HL-60/S4 treated with retinoic acid at 250 ng/mL for 4 days and 3 days (cell line): Measurements from ENCODE around the gene SMIM3.
"Not testable (repeated sequence)": the region's sequence is repeated elsewhere in the genome, so short reads cannot be mapped to it uniquely, and the experiment has no call there.

Source experiments
- in situ Hi-C: fragments of 300-500 bp; cut with MboI; formaldehyde crosslinking; loops from 2 replicates; pipeline ENCODE4 v1.7.0; 2022; ENCODE audit warnings: low sequenced_read_pairs

The SMIM3 gene

DNA sequence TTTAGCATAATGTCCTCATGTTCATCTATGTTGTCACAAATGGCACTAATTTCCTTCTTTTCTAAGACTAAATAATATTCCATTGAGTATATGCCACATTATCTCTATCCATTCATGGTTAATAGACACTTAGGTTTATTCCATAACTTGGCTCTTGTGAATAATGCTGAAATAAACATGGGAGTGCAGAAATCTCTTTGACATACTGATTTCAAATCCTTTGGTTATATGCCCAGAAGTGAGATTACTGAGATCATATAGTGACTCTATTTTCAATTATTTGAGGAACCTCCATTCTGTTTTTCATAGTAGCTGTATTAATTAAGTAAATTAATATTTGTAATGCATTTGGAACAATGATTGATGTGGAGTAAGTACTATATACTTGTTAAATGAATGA lies 13.0 kb downstream of the SMIM3 start:
- in situ Hi-C loops: no loop called here

DNA sequence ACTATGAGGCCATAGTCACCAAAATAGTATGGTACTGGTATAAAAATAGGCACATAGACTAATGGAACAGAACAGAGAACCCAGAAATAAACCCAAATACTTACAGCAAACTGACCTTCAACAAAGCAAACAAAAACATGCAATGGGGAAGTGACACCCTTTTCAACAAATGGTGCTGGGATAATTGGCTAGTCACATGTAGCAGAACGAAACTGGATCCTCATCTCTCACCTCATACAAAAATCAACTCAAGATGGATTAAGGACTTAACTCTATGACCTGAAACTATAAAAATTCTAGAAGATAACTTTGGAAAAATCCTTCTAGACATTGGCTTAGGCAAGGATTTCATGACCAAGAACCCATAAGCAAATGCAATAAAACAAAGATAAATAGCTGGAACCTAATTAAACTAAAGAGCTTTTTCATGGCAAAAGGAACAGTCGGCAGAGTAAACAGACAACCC lies 14.9 kb downstream of the SMIM3 start:
- in situ Hi-C loops: not testable (repeated sequence)

DNA sequence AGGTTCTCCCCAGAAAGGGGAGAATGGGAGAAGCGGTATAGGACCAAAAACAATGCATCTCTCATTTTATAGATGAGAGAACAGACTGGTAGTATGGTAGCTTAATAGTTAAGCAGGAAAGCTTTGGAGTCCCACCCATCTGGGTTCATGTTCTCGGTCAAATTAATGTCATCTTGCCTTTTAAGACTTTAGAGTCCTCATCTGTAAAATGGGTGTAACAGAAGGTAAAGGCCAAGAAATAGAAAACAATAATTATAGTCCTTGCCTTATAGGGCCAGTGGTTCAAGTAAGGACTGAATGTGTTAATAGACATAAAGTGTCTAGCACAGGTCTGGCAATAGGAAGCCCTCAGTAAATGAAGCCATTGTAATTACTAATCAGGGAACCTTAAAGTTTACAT lies 16.4 kb downstream of the SMIM3 start:
- in situ Hi-C loops: no loop called here

DNA sequence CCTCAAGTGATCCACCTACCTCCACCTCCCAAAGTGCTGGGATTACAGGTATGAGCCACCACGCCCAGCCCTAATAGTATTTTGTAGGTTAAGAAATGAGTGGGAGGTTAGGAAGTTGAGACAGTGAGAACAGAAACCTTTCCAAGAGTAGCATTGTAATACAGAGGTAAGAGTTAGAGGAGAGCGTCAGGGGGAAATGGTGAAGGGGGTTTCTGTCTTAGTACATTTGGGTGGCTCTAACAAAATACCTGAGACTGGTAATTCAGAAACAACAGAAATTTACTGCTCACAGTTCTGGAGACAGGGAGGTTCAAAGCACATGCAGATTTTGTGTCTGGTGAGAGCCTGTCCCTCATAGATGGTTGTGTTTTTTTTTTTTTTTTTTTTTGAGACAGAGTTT lies 18.8 kb downstream of the SMIM3 start:
- in situ Hi-C loops: no loop called here

DNA sequence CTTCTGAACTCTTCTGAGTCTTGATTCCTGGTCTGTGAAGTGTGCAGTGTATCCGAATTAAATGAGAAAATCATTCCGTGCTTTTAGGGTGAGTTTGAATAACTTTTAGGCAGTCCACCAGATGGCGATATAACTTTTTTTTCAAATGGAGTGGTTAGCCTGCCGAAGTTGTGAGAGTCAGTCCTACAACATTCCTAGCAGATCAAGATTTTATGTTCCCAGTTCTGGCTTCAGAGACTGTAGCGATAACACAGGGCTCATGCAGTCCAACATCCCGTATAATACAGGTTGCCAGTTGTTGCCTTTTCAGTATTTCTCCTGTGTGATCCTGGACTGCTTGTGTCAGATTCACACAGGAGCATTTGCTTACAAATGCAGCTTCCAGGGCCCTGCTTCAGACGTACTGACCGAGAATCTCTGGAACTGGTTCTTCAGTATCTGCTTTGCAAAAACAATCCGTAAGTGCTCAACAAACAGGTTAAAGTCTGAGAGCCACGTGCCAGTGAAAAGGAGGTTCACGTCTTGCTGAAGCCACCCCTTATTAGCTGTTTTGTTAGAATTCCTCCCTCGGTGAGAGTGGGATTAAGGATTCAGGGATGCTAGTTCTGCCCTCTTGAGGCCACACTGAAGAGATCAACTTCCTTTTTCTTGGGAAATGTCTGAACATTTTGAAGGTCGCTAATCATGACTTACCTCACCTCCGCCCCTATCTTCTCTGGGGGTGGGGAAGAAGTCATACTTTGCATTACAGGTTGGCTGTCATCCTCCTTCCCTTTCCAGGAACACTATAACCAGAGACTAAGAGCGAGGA lies 22.8 kb downstream of the SMIM3 start:
- in situ Hi-C loops: no loop called here

DNA sequence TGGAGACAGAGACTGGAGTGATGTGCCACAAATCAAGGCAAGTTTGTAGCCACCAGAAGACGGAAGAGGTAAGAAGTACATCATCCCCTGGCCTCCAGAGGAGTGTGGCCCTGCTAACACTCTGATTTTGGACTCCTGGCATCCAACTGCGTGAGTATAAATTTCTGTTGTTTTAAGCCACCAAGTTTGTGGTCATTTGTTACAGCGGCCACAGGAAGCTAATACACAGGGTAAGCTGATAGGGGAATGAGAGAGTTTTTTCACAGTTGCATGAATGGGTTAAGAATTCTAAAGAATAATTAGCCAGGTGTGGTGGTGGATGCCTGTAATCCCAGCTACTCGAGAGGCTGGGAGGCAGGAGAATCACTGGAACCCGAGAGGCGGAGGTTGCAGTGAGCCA lies 25.8 kb downstream of the SMIM3 start:
- in situ Hi-C loops: no loop called here

DNA sequence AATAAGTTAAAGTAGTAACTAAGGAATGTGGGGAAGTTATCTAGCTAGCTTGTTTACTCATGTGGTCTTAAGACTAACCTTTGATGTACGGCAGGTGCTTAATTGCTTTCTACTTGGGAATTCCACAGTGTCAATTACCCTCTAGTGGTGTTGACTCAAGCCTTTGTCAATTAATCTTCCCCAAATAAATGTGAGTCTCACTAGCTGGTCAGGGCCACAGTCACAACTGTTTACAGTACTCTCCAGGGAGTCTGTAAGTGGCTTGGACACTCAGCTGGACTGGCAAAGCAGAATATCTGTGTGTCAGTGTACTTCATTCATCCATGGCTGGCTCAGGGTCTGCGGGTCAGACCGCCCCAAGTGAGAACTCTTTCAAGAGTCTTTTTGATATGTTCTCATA lies 30.8 kb downstream of the SMIM3 start:
- in situ Hi-C loops: no loop called here

DNA sequence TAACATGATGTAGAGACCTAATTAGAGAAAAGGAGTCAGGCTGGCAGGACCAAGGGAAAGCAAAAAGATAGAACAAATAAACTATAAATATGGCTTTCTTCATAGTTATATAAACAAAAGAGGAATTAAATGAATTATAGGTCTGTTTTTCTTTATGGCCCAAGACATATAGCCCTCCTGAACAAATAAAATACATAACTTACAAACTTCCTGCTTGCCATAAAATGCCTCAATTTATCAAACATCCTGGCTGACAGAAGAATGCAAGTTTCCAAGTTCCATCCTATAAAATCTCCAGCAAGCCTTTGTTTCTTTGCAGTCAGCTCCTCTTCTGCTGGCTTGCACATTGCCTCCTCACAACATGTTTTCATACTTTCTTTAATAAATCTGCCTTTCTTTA lies 36.5 kb downstream of the SMIM3 start:
- in situ Hi-C loops: no loop called here

DNA sequence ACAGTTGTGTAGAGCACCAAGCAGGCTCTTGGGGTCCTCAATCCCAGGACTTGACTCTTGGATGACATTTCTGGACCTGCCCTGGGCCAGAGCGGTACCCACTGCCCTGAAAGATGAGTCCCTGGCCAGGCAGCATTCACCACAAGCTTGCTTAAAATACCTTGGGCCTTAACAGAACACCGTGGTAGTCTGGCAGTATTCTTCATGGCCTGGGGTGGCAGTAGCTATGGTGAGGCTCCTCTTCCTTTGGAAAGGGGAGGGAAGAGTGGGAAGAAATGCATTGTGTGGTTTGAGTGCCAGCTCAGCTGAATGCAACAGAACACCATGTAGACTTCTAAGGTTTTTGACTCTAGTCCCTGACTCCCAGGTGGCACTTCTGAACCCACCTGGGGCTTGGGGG lies 38.4 kb downstream of the SMIM3 start:
- in situ Hi-C loops: no loop called here

DNA sequence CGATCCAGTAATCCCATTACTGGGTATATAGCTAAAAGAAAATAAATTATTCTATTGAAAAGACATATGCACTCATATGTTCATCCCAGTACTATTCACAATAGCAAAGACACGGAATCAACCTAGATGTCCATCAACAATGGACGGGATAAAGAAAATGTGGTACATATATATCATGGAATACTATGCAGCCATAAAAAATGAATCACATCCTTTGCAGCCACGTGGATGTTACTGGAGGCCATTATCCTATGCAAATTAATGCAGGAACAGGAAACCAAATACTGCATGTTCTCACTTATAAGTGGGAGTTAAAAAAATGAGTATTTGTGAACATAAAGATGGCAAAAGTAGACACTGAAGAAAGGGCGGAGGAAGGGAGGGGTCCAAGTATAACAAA lies 51.2 kb downstream of the SMIM3 start:
- in situ Hi-C loops: no loop called here

DNA sequence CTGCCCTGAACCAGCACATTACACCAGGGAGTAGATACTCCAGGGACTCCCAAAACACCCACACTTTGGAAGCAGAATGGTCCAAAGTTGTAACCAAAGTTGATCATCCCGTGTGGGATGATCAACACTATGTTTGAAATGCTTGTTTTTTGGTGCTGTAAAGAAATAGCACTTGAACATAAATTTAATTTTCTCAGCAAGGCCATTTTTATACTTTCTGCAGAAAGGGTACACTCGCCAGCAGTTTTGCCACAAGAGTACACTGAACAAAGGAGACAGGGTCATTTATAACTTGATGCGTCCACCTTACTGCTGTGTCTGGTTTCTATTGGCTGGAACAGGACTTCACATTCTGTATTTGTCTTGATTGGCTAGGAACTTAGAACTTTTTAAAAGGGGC lies 53.3 kb downstream of the SMIM3 start:
- in situ Hi-C loops: not testable (repeated sequence)

DNA sequence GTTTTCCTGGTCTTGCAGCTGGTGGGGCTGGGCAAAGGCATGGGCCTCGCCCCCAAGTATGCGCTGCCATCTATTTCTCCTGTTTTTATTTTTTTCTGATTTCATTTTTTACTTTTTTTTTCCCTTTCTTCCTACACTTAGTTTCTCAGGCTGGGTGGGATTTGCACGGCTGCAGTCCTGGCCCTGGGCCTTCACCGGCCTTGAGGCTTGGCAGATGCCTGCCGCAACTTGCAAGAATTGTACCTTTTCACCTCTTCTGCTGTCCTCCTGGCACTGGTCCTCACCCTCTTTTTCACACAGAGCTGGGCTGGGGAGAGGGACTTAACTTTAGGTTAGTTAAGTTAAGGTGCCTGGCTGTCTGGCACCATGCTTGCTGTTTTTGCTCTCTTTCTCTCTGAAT lies 57.5 kb downstream of the SMIM3 start:
- in situ Hi-C loops: no loop called here

DNA sequence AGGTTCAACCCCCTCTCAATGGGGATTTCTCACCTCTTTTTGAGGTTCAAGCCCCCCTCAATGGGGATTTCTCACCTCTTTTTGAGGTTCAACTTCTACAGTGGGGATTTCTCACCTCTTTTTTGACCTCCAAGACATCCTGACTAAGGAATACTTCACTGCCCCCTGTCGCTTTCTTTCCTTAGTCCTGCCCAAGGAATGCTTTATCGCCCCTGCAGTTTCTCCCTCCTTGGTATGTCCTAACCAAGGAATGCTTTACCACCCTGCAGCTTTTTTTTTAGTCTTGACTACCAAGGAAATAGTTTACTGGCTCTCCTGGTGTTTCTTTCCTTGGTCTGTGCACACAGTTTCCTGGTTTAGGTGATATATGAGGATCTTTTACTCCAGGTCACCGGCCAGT lies 58.1 kb downstream of the SMIM3 start:
- in situ Hi-C loops: no loop called here

DNA sequence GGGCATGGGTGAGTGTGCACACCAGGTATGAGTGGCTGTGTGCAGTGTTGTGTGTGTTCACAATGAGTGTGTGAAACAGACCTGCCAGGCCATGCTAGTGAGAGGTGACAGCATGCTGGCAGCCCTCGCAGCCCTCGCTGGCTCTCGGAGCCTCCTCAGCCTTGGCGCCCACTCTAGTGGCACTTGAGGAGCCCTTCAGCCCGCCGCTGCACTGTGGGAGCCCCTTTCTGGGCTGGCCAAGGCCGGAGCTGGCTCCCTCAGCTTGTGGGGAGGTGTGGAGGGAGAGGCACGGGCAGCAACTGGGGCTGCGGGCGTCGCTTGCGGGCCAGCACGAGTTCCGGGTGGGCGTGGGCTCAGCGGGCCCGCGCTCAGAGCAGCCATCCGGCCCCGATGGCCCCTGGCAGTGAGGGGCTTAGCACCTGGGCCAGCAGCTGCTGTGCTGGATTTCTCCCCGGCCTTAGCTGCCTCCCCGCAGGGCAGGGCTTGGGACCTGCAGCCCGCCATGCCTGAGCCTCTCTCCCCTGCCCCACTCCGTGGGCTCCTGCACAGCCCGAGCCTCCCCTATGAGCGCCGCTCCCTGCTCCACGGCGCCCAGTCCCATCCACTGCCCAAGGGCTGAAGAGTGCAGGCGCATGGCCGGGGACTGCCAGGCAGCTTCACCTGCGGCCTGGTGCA lies 66.8 kb downstream of the SMIM3 start:
- in situ Hi-C loops: loop anchor here (10.0 kb wide), 1 partner anchor 281 kb away; no protein-coding TSS in a partner anchor

DNA sequence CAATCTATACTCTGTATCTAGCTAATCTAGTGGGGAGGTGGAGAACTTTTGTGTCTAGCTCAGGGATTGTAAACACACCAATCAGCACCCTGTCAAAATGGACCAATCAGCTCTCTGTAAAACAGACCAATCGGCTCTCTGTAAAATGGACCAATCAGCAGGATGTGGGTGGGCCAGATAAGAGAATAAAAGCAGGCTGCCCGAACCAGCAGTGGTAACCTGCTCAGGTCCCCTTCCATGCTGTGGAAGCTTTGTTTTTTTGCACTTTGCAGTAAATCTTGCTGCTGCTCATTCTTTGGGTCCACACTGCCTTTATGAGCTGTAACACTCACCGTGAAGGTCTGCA lies 67.7 kb downstream of the SMIM3 start, which contains the start of gene IRGM:
TSS of gene IRGM (plus strand) at position 214 of the 346 bp plus-strand sequence. CDS start 1,603 bp downstream, outside the sequence.
- in situ Hi-C loops: loop anchor here (10.0 kb wide), 1 partner anchor 281 kb away; no protein-coding TSS in a partner anchor
